M059J (cell line): ENCODE data around the gene EMP1. TPM values are rescaled to one million over a fixed set of nuclear protein-coding genes. Genes with fewer than 3 reads are reported as not detected.

Source experiments
- DNase-seq: peaks from one replicate; pipeline ENCODE4 v3.0.0-alpha.2; 2012; ENCODE audit warnings: low read depth
- total RNA-seq: library from RNA; depleted of rRNA; stranded (reverse); fragments of >200 nt; shearing (Covaris generic); gene quantifications from 2 replicates; pipeline ENCODE4 v1.2.3, GENCODE V29; 2014

EMP1 gene
- total RNA-seq, 1 experiment from 2014 or later: 28.9 TPM

GRCh38 chr12:13222076-13222475 is 25.6 kb downstream of the EMP1 start:
- DNase-seq: no peak

- peak; percentile 86 for DNase-seq
Measured at GRCh38 chr12:13223179-13223804, 26.8 kb downstream of the EMP1 start.

- DNase-seq: no peak
Measured at GRCh38 chr12:13223941-13224340, 27.4 kb downstream of the EMP1 start.

- DNase-seq: no peak
Measured at GRCh38 chr12:13227191-13227590, 30.7 kb downstream of the EMP1 start.

DNA sequence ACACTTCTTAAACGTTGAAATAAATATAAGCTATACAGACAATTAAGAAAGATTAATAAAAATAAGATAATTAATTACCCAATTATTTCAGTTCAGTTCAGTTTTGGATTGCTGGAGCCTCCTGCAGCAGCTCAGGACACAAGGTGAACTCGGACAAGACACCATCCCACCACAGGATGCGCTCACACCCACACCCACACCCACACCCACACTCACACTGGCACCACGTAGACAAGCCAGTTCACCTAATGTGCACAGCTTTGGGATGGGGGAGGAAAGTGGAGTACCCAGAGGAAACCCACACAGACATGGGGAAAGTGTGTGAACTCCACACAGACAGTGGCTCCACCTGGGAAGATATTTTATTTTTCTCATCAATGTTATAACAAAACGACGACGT is 32.1 kb downstream of the EMP1 start:
- DNase-seq: no peak

DNA sequence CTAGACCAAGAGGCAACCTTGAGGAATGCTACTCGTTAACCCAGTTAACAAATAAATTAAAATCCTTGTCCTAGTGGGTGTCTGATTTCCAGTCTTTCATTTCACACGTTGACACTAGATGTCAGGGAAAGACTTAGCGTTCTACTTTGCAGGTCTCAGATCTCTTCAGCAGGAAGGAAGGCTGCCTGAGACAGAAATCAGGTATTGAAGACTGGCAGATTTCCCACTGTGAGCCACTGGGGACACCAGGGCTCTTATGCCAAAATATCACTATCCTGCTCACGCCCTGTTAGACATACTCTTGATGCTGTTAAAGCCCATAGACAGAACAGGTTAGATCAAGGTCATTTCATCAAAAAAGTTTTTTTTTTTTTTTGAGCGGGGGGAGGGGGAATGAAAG is 33.0 kb downstream of the EMP1 start:
- DNase-seq: no peak

- no peak for DNase-seq
Measured at GRCh38 chr12:13230500-13230899, 34.0 kb downstream of the EMP1 start.

- DNase-seq: peak; percentile 62
Measured at GRCh38 chr12:13233830-13234641, 37.5 kb downstream of the EMP1 start.

DNA sequence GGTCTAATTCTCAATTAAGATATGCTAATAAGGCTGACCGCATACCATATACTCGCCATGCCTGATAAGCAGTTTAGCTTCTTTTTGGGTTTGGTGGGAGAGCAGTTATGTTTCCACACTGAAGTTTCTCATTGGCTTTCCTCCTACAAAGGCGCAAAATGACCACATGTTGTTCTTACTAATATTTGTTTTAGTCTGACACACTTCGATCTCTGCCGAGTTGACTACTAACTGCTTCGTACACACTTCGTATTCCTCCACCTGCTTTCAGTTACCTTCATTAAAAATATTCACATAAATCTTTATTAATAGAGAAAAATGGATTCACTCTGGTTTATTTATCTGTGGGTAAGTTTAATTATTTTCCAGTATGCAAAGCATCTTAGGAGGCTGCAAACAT is 41.7 kb downstream of the EMP1 start:
- DNase-seq: no peak

- peak; percentile 35 for DNase-seq
Measured at GRCh38 chr12:13241833-13242488, 45.4 kb downstream of the EMP1 start.

DNA sequence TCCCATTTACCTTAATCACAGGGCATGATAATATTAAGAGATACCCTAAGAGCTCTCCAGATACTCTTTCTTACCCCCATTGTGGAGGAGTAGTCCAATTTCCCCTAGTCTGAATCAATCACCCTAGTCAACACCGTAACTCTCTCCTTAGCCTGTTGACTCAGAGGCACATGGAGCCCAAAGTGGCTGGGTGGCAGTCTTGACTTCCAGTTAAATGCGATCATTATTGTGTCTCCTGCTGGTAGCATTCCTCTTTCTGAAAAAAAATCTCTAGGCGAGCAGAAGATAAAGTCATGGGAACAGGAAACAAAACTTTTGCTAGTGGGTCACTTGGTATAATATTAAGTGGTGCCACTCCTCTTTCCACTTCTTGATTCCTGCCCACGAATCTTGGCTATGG is 46.4 kb downstream of the EMP1 start:
- DNase-seq: no peak

- peak; percentile 12 for DNase-seq
Measured at GRCh38 chr12:13243516-13244070, 47.1 kb downstream of the EMP1 start.

- no peak for DNase-seq
Measured at GRCh38 chr12:13247596-13247995, 51.1 kb downstream of the EMP1 start.

DNA sequence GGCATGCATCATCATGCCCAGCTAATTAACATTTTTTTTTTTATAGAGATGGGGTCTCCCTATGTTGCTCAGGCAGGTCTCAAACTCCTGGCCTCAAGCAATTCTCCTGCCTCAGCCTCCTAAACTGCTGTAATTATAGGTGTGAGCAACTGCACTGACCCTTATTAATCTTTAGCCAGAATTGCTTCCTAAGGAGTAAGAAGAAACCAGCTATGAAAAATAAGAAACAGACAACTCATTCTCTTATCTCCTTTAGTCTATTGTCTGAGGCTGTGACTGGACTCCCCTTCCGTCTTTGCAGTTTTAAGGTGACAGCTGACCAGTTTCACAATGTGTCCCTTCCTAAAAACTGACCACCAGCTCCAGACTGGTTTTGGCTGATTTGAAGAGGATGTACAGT is 52.4 kb downstream of the EMP1 start:
- DNase-seq: no peak

DNA sequence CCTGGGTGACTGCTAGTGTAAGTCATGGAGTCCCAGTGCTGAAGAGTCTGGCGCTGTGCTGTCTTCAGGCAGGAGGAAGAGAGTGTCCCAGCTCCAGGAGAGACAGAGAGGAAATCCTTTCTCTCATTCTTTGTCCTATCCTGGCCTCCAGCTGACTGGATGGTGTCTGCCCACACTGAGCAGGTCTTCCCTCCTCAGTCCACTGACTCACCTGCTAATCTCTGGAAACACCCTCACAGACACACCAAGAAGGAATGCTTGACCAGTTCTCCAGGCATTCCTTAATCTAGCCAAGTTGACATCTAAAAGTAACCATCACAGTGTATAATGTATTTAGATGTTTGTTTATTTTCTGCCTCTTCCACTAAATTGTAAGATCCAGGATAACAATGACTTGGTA is 53.9 kb downstream of the EMP1 start:
- peak; percentile 81 for DNase-seq

DNA sequence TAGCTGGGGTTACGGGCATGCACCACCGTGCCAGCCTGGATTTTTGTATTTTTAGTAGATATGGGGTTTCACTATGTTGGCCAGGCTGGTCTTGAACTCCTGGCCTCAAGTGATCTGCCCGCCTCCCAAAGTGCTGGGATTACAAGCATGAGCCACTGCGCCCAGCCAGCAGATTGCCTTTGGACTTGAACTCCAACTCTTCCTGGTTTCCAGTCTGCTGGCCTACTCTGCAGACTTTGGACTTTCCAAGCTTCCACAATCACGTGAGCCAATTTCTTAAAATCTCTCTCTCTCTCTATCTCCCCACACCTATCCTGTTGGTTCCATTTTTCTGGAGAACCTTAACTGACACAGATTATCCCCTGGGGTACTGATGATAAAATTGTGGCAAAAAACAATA is 55.0 kb downstream of the EMP1 start:
- no peak for DNase-seq

DNA sequence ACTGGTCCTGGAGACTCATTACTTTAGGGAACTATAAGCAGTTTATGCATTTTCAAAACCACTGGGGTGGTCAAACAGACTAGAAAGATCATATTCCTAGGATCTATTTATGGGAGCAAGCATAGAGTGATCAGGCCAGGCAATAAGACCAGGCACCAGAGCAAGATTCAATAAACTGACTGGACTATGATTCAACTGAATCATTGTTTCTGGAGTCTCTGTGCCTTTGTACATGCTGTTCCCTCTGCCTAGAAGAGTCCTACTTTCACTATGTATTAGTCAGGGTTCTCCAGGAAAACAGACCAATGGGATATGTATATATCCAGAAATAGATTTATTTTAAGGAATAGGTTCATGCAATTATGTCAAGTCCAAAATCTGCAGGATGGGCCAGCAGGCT is 55.5 kb downstream of the EMP1 start:
- no peak for DNase-seq

DNA sequence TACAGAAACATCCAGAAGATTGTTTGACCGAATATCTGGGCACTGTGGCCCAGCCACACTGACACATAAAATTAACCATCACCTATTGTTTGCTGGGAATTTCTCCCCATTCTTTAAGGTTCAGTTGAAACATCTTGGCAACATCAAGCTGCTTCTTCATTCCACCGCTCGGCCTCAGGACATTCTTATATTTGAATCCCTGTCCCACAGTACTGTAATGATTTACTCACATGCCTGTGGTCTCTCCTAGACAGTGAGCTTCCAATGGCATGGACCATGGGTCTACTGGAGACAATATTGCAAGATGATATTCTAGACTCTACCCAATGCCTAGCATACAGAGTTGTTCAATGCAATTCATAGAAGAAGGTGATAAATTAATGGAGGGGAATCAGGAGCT is 56.1 kb downstream of the EMP1 start:
- DNase-seq: no peak

- DNase-seq: no peak
Measured at GRCh38 chr12:13253966-13254760, 57.6 kb downstream of the EMP1 start.

DNA sequence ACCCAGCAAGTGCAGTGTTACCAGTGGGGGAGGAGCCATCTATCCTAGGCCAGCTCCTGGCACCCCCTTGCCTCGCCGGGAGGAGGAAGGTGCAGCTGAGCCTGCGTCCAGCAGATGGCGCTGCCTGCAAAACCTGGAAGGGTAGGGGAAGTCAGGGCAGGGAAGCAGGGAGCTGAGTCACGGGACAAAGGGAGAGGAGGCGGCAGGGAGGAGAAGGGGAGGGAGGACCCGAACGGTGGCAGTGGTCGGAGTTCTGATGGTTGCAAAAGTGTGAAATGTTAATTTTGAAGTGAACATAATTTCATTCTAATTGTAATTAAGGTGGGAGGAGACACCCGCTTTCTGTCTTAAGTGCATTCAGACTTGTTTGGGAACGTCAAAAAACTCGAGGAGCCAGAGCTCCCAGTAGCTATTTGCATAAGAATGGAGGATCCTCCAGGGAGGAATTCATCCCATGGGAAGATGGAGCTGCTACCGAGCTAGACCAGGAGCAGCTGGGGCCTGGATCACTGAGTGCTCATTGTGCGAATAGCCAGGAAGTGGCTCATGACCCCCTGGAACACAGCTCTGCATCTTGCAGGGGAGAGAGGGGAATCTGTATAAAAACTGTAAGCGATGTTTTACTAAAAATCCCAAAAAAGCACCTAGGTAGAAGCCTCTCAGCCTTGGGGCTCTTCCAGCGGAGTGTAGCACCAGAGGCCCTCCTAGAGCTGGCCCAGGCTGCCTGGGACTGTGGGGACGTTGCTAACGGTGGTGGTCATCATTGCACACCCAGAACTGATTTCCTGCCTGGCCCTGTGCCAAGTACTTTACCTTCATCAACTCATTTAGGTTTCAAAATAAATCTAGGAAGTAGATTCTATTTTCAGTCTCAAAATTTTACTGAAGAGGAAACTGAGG is 59.5 kb downstream of the EMP1 start:
- DNase-seq: peak; percentile 91

GRCh38 chr12:13256692-13257045 is 60.1 kb downstream of the EMP1 start:
- DNase-seq: no peak
